NCI-H748 (cell line): ENCODE results near the gene NSDHL.

Experiments used
- DNase-seq: peaks from one replicate; lab custom pipeline; 2025; ENCODE audit not compliant: unreplicated experiment; lab: John Stamatoyannopoulos, UW

The NSDHL gene

DNA sequence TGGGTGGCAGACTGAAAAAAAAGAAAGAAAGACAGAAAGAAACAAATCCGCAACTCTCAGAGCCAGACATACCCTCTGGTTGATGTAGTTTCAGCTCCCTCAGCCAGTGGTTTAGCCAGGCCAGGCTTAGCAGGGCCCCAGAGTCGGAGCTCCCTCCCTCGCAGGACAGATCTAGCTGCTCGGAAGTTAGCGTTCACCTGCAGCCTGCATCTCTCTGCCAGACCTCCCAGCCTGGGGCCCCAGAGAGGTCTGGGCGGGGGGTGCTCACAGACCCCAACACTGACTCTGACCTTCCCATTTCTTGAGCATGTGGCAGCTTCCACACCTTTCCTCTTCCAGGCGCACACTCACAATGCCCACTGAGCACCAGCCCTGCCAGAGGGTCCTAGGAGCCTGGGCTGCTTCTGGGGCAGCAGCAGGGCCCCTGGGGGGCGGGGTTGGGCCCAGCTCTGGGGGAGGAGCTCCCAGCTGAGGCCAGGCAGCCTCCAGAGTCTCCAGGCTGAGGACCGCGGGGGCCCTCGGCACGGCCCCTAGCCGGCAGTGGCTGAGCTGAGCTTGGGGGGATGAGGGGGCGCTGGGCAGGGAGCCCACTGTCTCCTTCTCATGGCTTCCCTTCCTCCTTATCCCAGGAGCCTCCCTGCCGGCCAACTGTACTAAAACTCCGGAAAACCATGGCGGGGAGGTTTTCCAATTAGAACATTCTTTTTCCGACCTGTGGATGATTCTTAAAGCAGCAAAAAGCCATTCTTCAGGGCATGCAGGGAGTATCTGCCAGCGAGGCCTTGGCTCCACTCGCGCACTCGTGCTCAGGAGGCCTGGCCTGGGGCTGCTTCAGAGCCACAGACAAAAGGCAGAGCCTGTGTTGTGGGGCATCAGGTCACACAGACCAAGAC lies 62.4 kb downstream of the NSDHL start:
- no peak for DNase-seq

DNA sequence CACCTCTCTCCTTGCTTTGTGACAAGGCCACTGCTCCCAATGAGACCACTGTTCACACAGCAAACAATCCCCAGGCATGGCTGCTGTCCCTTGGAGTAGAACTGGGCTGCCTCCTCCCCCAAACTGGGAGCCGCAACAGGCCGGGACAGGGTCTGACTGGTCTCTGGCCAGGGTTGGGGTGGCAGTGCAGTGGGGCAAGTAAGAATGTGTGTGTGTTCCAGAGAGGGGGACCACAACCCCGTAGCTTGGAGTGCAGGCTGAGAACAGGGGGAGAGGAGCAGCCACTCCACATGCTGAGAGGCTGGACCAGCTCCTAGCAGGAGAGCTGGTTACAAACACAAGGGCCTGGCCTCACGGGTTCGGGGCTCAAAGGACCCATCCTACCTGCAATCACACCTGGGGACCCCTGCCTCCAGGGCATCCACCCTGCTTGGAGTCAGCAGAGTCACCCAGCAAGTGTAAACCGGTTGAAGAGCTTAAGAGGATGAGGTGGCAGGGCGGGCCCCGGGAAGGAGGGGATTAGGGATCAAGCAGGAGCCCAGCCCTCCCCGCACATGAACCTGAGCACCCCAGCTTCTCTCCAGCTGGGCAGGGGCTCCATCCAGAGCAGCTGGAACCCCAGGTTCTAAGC lies 63.2 kb downstream of the NSDHL start:
- no peak for DNase-seq

DNA sequence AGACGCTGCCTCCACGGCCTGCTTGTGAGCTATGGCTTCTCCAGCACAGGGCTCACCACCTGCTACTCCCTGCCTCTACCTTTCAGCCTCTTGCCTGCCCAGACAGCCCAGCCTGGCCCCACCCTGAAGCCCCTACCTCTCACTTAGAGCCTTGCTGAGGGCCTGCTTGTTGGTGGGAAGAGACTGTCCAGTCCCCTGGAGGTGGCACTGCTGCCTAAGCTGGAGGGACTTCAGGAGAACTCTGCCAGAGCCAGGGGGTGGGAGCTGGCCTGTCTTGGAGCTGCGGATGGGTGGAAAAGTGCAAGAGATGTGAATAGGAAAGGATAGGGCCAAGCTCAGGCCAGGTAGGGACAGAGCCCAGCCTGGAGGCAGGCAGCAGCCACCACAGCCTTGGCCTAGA lies 64.3 kb downstream of the NSDHL start:
- DNase-seq = no peak

DNA sequence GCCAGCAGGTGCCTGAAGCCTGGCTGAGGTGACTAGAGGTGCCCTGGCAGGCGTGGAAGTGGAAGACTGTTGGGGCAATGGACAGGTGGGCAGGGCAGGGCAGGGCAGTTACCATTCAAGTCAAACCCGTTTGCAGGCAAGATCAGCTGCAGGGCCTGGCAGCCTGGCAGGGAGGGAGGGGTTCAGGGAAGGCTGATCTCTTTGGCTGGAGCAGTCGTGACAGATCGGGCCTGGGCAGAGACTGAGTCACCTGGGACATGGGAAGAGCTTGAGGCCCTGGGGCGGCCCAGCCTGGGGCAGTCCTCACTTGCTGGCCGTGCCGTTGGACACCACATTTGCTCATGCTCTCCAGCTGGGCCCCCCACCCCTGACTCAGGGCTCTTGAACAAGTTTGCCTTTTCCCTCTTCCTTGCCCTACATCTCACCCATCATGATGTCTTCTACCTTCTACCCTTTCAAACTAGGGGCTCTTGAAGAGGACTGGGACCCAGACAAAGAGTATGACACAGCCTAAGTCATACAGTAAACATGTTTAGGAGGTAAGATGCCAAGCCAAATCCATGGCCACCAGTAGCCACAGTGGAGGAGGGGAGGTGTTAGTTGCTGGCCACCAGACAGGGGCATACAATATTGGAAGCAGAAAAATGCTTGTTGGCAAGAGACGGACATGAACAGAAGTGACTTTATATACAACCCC lies 65.0 kb downstream of the NSDHL start:
- DNase-seq = no peak

DNA sequence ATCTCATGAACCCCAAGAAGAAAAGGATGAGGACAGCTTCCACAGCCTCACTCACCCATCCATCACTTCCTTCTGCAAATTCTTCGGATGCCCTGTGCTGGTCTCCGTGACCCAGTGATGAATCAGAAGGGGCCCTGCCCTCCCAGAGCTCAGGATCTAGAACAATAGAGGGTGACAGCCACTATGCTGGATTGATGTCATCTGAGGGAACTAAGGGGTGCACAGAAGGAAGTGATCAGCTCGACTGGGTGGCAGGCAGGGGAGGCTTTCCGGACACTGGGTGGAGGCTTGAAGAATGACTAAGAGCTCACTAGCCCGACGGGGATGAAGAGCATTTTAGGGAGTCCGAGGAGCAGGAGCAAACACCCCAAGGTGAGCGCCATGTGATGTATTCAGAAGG lies 65.6 kb downstream of the NSDHL start:
- DNase-seq = no peak

DNA sequence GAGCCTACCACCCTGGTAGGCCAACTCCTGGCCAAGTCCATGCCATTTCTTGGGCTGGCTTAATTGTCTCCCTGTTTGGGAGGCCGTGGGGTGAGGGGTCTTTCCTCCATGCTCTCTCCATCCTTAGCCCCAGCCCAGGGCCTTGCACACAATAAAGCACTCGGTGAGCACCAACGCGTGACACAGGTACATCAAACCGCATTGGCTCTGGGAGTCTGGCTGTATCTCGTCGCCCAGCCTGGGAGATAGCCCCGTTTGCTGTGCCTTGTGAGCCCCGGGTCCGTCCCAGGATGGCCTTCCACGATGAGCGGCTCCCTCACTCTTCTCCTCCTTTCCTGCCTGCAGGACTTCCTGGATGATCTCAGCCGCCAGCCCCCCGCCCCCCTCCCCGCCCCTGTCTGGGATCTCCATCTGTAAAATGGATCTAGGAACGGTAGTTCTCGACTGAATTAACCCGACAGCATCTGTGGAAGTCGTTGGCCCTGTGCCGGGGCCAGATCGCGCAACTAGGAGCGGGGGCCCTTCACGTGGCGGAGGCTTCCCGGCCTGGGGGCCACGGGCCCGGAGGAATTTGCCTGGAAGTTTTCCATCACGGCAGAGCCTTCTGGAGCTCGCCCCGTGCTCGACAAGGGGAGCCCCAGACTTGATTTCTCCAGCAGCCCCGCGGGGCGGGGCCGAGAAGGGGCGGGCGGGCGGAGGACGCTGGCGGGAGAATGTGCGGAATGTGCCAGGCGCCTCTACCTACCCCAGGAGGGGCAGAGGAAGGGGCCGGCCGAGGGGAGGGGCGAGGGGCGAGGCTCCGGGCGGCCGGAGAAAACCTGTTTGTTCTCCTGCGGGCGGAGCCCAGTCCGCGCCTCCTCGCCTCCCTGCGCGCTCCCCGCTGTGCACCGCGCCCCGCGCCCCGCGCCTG lies 66.6 kb downstream of the NSDHL start, which contains the start of gene ZNF185:
TSS of gene ZNF185 (plus strand) at position 846 of the 910 bp plus-strand sequence. CDS start 16,423 bp downstream, outside the sequence.
- DNase-seq = peak; percentile 65

DNA sequence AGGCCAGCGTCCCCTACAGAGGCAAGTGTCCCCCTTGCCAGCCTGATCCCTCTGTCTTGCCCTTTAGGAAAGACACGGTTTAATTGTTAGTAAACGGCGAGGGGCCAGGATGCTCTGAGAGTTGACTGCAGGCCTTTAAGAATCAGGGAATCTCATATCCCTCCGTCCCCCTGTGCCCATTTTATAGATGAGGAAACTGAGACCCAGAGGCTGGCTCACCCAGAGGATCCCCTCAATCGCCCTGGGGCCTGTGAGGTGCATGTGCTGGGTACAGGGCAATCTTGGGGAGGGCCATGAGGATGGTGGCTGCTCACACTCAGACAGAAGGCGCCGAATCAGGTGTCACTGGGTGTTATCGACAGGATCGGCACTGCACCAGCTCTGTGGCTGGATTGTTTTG lies 67.6 kb downstream of the NSDHL start:
- no peak for DNase-seq

DNA sequence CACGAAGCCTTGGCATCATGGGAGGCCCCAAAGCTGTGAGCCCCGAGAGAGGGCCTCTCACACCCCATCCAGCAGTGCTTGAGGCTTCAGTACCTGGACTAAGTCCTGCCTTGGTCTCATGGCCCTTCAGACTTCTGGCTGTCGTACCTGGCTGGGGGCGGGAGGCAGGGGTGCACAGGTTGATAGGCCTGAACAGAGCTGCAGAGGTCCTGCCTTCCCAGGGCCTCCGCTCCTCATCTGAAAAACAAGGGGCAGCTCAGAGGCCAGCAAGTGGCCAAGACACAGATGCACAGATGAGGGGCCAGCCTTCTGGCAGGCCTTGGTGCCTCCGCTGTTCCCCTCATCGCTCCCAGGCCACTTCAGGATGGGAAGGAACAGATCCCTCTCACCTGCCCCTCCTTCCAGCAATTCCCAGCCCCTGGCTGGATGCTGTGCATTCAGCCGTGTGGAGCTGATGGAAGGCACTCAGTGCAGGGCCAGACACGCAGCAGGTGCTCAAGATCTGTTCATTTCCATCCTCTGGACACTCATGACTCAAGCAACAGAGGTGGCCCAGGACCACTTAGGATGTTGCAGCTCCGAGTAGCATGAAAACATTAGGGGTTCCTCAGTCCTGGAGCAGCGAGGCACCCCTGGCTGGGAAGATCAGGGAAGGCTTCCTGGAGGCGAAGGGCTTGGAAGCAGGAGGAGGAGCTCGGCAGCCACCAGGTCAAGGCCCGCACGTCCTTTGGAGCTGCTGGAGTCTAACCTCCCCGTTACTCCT lies 68.4 kb downstream of the NSDHL start:
- DNase-seq = no peak

DNA sequence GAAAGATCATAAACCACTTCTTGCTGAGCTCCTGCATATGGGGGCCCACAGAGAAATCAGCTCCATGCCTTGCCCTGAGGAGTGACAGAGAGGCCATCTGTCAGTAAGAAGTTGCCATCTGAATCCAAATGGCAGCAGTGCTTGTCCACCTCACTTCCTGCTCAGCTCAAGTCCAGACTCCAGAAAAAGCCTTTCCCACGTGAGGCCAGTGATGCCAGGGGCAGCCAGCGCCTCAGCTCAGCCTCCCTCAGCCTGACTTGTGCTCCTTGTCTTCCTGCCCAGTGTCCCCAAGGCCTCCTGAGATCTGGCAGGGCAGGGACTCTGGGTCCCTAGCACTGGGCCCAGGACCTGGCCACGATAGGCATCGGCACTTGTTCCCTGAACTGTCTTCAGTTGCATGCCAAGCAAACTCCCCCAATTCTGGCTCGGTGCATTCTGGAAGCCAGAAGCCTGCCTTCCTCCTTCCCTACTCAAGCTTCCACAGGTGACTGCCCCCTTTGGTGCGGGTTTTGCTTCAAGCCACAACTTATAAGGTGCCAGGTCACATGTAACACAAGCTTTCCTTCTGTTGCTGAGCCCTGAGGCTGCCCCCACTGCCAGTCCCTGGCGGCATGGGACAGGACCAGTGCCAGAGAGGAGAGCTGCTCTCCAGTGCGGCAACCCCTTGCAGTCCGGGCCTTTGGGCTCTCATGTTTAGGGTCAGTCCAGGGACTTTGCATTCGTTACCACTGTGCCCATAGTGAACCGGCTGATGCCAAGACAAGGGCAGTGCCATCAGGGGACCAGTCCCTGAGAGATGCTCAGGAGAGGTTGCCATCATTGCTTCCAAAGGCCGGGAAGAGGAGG lies 69.2 kb downstream of the NSDHL start:
- DNase-seq = no peak

DNA sequence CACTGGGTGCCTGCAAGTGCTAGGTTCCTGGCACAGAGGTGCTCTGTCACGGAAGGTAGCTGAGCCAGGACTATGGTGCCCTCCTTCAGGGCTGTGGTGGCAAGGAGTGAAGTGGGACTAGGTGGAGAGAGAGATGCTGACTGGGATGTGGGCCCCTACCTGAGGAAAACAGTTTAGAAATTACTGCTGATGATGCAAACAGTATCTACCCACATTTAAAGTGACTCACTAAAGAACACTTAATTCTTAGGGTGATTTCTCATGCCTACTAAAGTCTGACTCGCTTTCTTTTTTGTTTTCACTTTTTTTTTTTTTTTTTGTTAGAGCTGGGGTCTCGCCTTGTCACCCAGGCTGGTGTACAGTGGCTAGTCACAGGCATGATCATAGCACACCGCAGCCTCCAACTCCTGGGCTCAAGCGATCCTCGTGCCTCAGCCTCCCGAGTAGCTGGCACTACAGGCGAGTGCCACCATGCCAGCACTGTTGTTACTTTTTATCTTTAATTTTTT lies 70.1 kb downstream of the NSDHL start:
- no peak for DNase-seq

DNA sequence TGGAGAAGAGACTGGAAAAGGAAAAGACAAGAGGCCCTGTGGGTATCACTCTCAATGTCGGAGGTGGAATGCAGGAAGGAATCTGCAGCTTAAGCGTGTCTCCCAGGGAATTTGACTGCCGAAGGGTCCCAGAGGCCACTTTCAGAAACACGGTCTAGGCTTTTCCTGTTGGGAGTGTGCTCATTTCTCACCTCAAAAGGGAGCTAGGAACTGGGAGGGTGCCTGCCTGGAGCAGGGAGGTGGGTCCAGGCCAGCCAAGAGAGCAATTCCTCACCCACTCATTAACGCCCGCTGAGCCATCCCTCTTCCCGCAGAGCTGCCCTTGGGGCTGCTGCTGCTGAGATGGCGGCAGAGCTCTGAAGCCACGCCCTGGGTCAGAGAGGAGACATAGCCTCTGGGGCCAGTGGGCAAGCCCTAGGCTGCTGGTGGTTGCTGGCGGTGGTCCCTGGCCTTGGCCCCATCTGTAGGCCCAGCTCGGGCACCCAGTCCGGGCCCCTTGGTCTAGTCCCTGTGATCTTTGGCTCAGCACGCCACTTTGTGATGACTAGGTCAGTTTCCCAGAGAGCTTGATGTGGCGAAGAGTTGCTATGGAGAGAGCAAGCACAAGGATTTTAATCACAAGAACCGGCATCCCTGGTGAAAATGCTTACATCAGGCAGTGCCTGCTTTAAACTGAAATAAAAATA lies 71.1 kb downstream of the NSDHL start:
- DNase-seq = no peak

DNA sequence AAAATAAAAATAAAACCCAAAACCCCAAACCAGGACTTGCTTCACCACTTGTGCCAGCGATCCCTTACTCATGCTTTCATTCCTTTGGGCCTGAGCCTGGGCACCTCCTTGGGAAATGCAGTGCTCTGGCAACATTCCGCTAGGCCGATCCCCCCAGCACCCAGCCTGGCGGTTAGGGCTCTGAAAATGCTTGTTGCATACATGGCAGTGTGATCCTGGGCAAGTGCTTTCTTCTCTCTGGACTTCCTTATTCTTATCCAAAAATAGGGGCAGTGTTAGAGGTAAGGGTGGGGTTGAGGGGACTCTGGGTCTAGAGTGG lies 71.6 kb downstream of the NSDHL start:
- no peak for DNase-seq

DNA sequence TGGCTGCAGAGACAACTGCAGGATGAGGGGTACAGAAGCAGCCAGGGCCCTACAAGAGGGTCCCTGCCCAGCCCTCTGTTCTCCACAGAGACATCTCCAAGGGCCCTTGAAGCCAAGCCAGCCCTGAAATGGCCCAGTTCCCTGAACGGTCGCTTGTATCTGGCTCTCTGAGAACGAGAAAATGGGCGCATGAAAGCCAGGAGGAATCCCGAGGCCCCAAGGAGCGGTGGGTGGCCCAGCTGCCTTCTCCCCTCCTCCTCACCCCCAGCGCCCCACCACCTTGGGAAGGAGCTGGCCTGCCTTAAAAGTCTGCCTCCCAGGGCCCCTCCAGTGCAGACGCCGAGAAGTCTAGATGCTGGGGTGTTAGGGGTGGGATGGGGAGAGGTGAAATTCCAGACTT lies 72.7 kb downstream of the NSDHL start:
- DNase-seq = no peak

DNA sequence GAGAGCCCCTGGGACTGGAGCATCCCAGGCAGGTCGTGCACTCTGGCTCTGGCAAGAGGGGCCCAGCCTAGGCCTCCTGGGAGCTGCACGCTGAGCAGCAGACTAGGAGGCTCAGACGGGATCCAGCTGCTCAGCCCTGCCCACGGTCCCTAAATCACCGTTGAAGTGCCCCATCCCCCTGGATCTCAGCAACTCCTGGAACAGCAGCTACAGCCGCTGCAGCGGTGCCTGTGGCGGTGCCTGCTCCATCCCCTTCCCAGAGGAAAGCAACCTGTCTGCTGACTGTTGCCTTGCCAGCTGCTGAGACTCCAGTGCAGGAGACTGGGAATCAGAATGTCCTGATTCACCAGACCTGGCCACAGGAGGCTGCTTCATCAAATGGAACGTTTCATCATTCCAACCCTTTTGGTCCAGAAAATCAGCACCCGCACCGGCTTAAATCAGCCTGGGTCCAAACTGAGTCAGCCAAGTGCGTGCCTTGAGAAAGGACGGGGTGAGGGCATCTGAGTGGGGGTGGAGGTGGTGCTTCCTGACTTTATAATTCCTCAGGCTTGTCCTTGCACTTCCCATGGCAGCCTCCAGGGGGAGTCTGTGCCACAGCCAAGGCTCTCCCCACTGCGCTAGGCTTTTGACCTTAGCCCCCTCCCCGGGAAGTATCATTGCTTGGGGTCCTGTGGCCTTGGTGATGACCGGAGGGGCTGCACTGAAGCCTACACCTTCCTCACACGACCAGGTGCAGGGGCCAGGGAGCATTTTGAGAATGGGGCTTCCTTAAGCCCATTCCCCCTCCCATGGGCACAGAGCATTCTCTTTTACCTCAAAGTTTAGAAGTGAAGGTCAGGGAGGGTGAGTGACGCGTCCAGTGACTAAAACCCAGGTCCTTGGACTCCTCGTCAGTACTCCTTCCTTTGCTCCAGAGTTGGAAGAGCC lies 73.6 kb downstream of the NSDHL start:
- peak; percentile 22 for DNase-seq

DNA sequence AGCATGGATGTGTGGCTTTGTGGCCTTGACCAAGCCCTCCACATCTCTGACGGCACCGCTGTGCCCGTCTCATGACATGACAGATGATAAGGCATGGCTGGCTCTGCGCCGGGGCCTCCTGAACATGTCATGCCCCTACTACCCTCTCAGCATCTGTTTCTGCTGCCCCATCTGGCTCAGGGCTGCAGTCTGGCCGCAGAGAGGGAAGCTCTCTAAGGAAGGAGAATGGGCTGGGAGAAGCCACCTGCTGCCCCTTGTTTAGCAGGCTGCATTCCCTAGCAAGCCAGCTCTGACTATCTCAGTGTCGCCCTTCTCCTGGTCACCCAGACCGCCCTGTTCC lies 74.2 kb downstream of the NSDHL start:
- no peak for DNase-seq

DNA sequence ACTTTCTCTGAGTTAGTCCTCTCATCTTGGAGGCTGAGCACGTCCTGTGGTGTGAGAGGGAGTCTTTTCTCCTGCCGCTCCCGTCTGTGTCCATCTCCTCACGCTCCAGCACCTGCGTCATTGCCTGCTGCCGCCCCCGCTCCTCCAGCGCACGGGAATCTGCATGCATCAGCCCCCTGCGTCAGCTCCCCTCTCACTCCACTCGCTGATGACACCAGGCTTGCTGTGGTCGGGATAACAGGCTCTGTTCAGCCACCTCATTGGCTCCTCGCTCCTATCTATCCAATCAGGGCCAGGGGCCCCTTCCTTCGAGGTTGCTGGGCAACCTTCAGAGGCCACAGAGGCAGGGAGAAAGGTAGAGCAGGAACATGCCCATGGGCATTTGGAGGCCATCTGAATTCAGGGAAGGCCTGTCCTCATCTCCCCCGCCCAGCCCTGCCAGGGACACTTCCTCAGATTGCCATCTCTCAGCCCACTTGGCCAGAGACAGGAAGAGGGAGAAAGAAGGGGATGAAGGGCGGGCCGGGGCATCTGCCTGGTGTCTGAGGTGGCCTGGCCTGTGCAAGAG lies 76.3 kb downstream of the NSDHL start:
- DNase-seq = peak; percentile 80

DNA sequence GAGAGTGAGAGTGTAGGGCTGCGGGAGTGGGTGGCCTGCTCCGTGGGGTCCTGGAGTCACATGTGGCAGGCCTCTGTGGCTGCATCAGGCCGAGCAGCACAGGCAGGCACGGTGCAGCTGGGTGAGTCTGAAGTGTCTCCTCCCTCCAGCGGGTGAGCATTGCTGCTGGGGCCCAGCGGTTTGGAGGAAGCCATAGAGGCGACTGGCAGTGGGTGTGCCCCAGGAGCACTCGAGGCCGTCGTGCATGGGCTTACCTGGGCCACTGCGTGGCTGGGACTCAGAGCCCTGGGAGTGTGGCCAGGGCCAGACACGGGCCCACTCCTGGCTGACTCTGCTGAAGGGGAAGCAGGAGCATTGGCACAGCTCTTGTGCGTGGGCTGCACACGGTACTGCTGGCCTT lies 77.6 kb downstream of the NSDHL start:
- DNase-seq = no peak
